MM.1S (cell line): ENCODE data around the gene CENPT.

Experiments used
- DNase-seq: peaks from one replicate; pipeline ENCODE4 v3.0.0-alpha.2; 2015
- H2AFZ ChIP-seq: fragments of 300-600 bp; sonication (generic); 2 replicates; pipeline ENCODE4 v1.6.0; 2016; ENCODE audit warnings: antibody characterized with exemption, low read length
- H3F3A ChIP-seq: fragments of 300-600 bp; sonication (generic); 2 replicates; pipeline ENCODE4 v1.6.1; 2016; ENCODE audit warnings: mild to moderate bottlenecking, antibody characterized with exemption, low read length, moderate library complexity, mixed read lengths; ENCODE audit not compliant: insufficient read depth
- H3K27ac ChIP-seq: fragments of 300-600 bp; sonication (generic); 2 replicates; pipeline ENCODE4 v1.5.1; 2016; ENCODE audit warnings: mild to moderate bottlenecking, low read length
- H3K27me3 ChIP-seq: fragments of 300-600 bp; sonication (generic); replicated peaks from 2 replicates; pipeline ENCODE4 v1.6.0; 2016; ENCODE audit warnings: low read length; ENCODE audit not compliant: insufficient read depth
- H3K36me3 ChIP-seq: fragments of 300-600 bp; sonication (generic); replicated peaks from 2 replicates; pipeline ENCODE4 v1.6.1; 2016; ENCODE audit warnings: mild to moderate bottlenecking, low read length, mixed read lengths; ENCODE audit not compliant: insufficient read depth
- H3K4me1 ChIP-seq: fragments of 300-600 bp; sonication (generic); 2 replicates; pipeline ENCODE4 v1.6.1; 2016; ENCODE audit warnings: low read length, mixed read lengths
- H3K4me2 ChIP-seq: fragments of 300-600 bp; sonication (generic); 2 replicates; pipeline ENCODE4 v1.6.0; 2016; ENCODE audit warnings: low read depth, low read length
- H3K4me3 ChIP-seq: fragments of 300-600 bp; sonication (generic); 2 replicates; pipeline ENCODE4 v1.5.1; 2016; ENCODE audit warnings: low read length, mixed read lengths
- H3K79me2 ChIP-seq: fragments of 300-600 bp; sonication (generic); 2 replicates; pipeline ENCODE4 v1.6.1; 2016; ENCODE audit warnings: mixed run types, low read length, mixed read lengths
- H3K9ac ChIP-seq: fragments of 300-600 bp; sonication (generic); 2 replicates; pipeline ENCODE4 v1.6.1; 2016; ENCODE audit warnings: low read length, mixed read lengths
- H3K9me2 ChIP-seq: fragments of 300-600 bp; sonication (generic); replicated peaks from 2 replicates; pipeline ENCODE4 v1.6.1; 2016; ENCODE audit warnings: mild to moderate bottlenecking, low read length, mixed read lengths; ENCODE audit not compliant: insufficient read depth
- H3K9me3 ChIP-seq: fragments of 300-600 bp; sonication (generic); replicated peaks from 2 replicates; pipeline ENCODE4 v1.6.1; 2016; ENCODE audit warnings: mild to moderate bottlenecking, low read length, mixed read lengths; ENCODE audit not compliant: insufficient read depth
- H4K20me1 ChIP-seq: fragments of 300-600 bp; sonication (generic); 2 replicates; pipeline ENCODE4 v1.6.1; 2016; ENCODE audit warnings: mild to moderate bottlenecking, low read length, moderate library complexity, mixed read lengths; ENCODE audit not compliant: insufficient read depth
- EZH2 ChIP-seq: fragments of 300-600 bp; sonication (generic); optimal IDR thresholded peaks from 2 replicates; pipeline ENCODE3; 2017; ENCODE audit warnings: low read depth, mild to moderate bottlenecking, antibody characterized with exemption, low read length, mixed read lengths
- EZH2phosphoT487 ChIP-seq: fragments of 300-600 bp; sonication (generic); IDR thresholded peaks from 2 replicates; pipeline ENCODE4 v1.6.1; 2018; ENCODE audit warnings: antibody characterized with exemption, low read length
- TF ChIP-seq, protein P1 (sequence below): fragments of 300-600 bp; sonication (generic); IDR thresholded peaks from 2 replicates; pipeline ENCODE4 v1.5.1; 2016; ENCODE audit warnings: antibody characterized with exemption, low read length, mixed read lengths

CENPT gene

DNA sequence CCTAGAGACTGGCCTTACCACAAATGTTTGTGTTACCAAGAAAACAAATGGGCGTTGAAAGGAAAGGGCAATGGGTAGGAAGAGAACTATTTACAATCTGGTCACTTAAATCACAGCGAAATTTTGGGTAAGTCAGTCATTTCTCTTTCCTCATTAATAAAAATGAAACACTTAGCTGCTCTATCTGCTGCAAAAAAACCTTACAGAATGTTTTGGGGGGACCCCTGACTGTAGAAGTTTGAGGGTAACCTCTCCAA, 1.5 kb downstream of the CENPT start:
- Histone ChIP-seq H3K9me2 (no peaks in the 10 kb centered on the region), H2AFZ (peak overlapping the region; percentile 94), H3K9me3 (no peaks in the 10 kb centered on the region), H3K4me2 (peak overlapping the region; percentile 99), H4K20me1 (no peaks in the 10 kb centered on the region), H3K36me3 (no peaks in the 10 kb centered on the region), H3F3A (peaks cover 33% of the 10 kb centered on the region), H3K27ac (peak overlapping the region; percentile 78), H3K27me3 (no peaks in the 10 kb centered on the region), H3K4me1 (peaks cover 25% of the 10 kb centered on the region), H3K9ac (peak overlapping the region; percentile 88), H3K79me2 (peaks cover 79% of the 10 kb centered on the region), H3K4me3 (peak overlapping the region; percentile 99)
- no peak for DNase-seq
- TF ChIP-seq, protein P1, sequence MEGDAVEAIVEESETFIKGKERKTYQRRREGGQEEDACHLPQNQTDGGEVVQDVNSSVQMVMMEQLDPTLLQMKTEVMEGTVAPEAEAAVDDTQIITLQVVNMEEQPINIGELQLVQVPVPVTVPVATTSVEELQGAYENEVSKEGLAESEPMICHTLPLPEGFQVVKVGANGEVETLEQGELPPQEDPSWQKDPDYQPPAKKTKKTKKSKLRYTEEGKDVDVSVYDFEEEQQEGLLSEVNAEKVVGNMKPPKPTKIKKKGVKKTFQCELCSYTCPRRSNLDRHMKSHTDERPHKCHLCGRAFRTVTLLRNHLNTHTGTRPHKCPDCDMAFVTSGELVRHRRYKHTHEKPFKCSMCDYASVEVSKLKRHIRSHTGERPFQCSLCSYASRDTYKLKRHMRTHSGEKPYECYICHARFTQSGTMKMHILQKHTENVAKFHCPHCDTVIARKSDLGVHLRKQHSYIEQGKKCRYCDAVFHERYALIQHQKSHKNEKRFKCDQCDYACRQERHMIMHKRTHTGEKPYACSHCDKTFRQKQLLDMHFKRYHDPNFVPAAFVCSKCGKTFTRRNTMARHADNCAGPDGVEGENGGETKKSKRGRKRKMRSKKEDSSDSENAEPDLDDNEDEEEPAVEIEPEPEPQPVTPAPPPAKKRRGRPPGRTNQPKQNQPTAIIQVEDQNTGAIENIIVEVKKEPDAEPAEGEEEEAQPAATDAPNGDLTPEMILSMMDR, result no peak
- TF ChIP-seq EZH2phosphoT487 (no peak), EZH2 (no peak)

DNA sequence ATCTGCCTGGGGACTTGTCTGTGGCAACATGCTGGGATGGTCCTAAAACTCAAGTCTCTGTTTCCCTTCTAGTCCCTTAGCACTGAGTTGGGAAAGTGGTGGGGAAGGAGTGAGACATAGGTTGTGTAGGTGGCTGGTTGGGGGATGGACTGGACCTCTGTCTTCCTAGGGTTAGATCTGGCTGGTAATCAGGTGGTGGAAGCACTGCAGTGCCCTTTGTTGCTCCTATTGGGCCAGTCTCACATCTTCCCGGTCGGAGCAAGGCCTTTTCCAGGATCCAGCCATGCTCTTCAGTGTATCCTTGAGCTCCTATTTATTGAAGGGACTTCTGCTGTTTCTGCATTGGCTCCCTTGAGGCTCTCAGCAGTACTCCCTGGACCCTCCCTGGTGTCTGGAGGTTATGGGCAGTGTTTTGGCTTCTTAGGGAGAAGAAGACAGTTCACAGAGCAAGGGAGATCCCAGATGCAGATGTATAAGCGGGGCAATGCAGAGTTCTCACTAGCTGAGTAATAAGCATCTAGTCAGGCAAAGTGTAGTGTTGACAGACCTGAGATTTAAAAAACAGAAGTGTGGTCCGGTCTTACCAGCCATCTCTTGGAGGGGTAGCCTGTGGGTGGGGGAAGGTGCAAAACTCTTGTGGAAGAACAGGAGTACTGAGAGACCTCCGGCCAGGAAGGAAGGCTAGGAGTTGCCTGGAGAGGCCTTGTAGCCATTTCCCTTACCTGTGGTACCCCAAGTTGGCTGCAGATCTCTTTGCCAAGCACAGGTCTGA, 2.0 kb downstream of the CENPT start:
- peak overlapping the region; percentile 99 for H3K4me2 ChIP-seq
- peaks cover 25% of the 10 kb centered on the region for H3K4me1 ChIP-seq
- no peak for DNase-seq
- peaks cover 33% of the 10 kb centered on the region for H3F3A ChIP-seq
- TF ChIP-seq EZH2phosphoT487 (no peak), EZH2 (no peak)
- TF ChIP-seq, protein P1, result no peak
- H3K27me3 ChIP-seq, result no peaks in the 10 kb centered on the region
- H3K9me3 ChIP-seq, result no peaks in the 10 kb centered on the region
- no peaks in the 10 kb centered on the region for H4K20me1 ChIP-seq
- H3K4me3 ChIP-seq, result peak overlapping the region; percentile 99
- peak overlapping the region; percentile 94 for H2AFZ ChIP-seq
- no peaks in the 10 kb centered on the region for H3K9me2 ChIP-seq
- H3K9ac ChIP-seq, result peak overlapping the region; percentile 88; the same call in 1 of the 2 replicates
- peaks cover 74% of the 10 kb centered on the region for H3K79me2 ChIP-seq
- peak overlapping the region; percentile 78; the same call in 1 of the 2 replicates for H3K27ac ChIP-seq
- H3K36me3 ChIP-seq, result no peaks in the 10 kb centered on the region

GRCh38 chr16:67844497-67844896, 3.0 kb downstream of the CENPT start:
- H3F3A ChIP-seq, result peaks cover 33% of the 10 kb centered on the region
- no peaks in the 10 kb centered on the region for H4K20me1 ChIP-seq
- TF ChIP-seq EZH2phosphoT487 (no peak), EZH2 (no peak)
- TF ChIP-seq, protein P1, result no peak
- no peak overlapping the region for H2AFZ ChIP-seq
- no peak overlapping the region for H3K4me3 ChIP-seq
- no peaks in the 10 kb centered on the region for H3K36me3 ChIP-seq
- H3K4me1 ChIP-seq, result peaks cover 25% of the 10 kb centered on the region
- DNase-seq, result no peak
- no peaks in the 10 kb centered on the region for H3K9me2 ChIP-seq
- no peak overlapping the region for H3K27ac ChIP-seq
- peaks cover 64% of the 10 kb centered on the region for H3K79me2 ChIP-seq
- no peaks in the 10 kb centered on the region for H3K9me3 ChIP-seq
- 0 out of 2 replicates have a peak overlapping the region, but pooled peaks have one; percentile 97 for H3K4me2 ChIP-seq
- no peaks in the 10 kb centered on the region for H3K27me3 ChIP-seq
- no peak overlapping the region for H3K9ac ChIP-seq
